ENCODE data around the gene FN3K. TPM values are rescaled to one million over a fixed set of nuclear protein-coding genes. Genes with fewer than 3 reads are reported as not detected.

Gene FN3K
- total RNA-seq, 1 donor = 2.8 TPM

DNA sequence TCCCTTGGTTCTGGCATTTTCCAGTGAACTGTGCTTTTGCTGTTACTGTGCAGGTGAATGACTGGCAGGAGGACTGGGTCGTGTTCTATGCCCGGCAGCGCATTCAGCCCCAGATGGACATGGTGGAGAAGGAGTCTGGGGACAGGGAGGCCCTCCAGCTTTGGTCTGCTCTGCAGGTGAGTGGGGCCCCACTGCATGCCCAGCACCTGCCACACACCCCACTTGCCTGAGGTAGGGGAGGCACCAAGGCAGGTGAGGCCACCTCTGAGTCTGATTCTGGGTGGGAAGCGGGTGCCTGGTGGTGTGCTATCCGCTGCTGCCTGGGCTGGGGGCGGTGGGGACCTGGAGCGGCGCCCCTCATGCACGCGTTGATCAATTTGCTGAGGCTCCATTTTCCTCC lies 9.0 kb upstream of the FN3K start:
- DNase-seq (ENCODE audit: low read depth) = no peak
- no peak overlapping the region for H3K4me3 ChIP-seq (ENCODE audit: low read depth, low read length)
- TF ChIP-seq, protein P1, sequence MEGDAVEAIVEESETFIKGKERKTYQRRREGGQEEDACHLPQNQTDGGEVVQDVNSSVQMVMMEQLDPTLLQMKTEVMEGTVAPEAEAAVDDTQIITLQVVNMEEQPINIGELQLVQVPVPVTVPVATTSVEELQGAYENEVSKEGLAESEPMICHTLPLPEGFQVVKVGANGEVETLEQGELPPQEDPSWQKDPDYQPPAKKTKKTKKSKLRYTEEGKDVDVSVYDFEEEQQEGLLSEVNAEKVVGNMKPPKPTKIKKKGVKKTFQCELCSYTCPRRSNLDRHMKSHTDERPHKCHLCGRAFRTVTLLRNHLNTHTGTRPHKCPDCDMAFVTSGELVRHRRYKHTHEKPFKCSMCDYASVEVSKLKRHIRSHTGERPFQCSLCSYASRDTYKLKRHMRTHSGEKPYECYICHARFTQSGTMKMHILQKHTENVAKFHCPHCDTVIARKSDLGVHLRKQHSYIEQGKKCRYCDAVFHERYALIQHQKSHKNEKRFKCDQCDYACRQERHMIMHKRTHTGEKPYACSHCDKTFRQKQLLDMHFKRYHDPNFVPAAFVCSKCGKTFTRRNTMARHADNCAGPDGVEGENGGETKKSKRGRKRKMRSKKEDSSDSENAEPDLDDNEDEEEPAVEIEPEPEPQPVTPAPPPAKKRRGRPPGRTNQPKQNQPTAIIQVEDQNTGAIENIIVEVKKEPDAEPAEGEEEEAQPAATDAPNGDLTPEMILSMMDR (IDR thresholded peaks at IDR 0.05; ENCODE audit: insufficient read depth, low read length) = no peak

DNA sequence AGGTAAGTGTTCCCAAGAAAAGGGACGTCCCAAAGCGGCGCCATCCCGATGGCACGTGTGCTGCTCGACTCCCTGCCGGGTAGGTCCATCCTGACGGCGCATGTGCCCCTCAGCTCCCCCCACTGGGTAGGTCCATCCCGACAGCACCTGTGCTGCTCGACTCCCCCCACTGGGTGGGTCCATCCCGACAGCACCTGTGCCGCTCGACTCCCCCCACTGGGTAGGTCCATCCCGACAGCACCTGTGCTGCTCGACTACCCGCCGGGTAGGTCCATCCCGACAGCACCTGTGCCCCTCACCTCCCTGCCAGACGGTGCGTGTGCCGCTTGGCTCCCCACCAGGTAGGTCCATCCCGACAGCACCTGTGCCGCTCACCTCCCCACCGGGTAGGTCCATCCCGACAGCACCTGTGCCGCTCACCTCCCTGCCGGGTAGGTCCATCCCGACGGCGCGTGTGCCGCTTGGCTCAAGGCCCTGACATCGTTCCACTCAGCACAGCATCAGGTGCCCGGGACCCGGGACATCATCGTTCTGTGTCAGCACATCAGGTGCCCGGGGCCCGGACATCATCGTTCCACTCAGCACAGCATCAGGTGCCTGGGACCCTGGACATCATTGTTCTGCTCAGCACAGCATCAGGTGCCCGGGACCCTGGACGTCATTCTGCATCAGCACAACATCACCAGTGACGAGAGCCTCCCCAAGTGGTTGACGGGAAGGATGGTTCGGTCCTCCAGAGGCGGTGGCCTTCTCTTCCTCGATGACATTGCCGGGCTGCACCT lies 5.7 kb upstream of the FN3K start:
- no peak overlapping the region for H3K4me3 ChIP-seq (ENCODE audit: low read depth, low read length)
- TF ChIP-seq, protein P1 (IDR thresholded peaks at IDR 0.05; ENCODE audit: insufficient read depth, low read length) = no peak
- DNase-seq (ENCODE audit: low read depth) = no peak

DNA sequence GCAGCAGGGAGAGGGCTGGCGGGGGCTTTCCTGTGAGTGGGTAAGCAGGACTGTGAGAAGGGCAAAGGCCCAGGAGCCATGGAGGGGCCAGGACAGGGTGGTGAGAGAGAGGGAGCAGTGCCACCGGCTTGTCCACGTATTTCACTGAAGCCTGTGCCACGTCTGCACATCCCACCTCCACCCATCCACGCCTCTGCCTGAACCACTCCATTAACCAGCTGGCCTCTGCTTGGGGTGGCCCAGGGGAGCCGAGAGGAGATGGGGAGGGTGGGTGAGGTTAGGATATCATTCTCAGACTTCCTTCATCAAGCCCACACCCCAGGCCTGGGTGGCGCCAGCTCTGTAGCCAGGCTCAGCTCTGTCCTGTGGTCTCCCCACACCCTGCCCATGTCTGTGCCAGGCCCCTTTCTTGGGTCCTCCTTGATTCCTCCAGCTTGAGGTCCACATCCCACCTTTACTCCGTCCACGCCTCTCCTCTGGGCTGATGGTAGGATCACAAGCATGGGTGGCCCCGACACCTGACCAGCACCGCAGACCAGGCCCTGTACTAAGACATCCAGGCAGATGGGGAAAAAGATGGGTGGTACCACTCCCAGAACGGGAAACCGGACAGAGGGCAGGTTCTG lies 3.2 kb upstream of the FN3K start:
- TF ChIP-seq, protein P1 (IDR thresholded peaks at IDR 0.05; ENCODE audit: insufficient read depth, low read length) = no peak
- DNase-seq (ENCODE audit: low read depth) = no peak
- no peak overlapping the region for H3K4me3 ChIP-seq (ENCODE audit: low read depth, low read length)

DNA sequence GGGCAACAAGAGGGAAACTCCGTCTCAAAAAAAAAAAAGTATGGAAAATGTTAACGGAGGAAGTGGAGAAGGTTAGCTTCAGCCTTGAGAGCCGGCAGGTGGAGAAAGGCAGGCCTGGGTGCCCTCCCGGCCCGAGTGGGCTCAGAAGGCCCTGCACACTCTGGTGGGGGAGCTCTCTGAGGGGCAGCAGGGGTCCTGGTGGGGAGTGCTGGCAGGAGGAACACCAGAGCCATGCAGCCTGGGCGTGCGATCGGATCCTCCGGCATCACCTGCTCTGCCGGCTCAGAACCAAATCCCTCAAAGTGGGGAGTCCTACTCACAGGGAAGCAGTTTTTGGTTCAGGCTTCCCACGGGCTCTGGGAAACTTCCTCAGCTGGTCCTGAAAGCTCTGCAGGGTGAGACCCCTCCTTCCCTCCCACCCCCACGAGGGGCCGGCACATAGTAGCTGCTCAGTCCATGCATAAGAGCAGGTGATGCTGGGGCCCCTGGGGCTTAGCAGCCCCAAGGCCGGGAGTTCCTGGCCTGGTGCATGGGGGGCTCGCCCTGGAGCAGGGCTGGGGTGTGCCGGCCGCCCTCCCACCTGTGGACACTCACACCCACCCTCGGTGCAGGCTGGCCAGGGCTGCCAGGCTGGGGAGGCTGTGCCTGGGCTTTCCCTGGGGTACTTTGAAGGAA lies 1.2 kb downstream of the FN3K start:
- H3K4me3 ChIP-seq (ENCODE audit: low read depth, low read length) = no peak overlapping the region
- DNase-seq (ENCODE audit: low read depth) = no peak
- TF ChIP-seq, protein P1 (IDR thresholded peaks at IDR 0.05; ENCODE audit: insufficient read depth, low read length) = no peak

DNA sequence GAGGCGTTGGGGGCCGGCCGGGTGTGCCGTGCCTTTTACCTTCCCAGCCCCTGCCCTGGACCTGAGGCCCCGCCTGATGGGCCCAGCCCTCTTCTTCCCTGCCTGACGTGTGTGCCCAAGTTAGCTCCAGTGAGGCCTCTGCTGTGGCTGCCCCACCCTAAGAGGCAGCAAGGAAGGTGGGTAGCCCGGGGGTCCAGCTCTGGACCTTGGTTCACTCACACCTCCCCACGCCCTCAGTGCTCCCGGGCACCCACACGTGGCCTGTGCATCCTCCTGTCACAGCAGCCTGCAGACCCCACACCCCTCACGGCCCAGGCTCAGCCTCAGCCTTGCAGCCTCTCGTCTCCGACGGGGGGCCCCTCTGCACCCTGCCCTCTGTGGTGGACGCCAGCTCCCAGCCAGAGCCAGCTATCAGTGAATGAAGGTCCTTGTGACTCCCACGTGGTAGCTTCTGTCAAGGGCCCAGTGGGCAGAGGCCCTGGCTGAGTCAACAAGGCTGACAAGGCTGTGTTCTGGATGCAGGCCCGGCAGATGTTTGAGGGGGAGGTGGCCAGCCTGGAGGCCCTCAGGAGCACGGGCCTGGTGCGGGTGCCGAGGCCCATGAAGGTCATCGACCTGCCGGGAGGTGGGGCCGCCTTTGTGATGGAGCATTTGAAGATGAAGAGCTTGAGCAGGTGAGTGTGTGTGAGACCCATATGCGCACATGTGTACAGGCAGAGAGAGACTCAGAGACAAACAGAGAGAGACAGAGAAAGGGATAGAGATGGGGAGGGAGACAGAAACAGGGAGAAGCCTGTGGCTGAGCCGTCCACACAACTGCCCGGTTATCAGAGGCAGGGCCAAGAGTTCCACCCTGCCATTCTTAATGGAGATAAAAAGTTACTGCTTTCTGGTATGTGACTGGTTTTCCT lies 2.8 kb downstream of the FN3K start:
- no peak for DNase-seq (ENCODE audit: low read depth)
- TF ChIP-seq, protein P1 (IDR thresholded peaks at IDR 0.05; ENCODE audit: insufficient read depth, low read length) = no peak

More for the DNA sequence above, 2.8 kb downstream of the FN3K start:
- H3K4me3 ChIP-seq (ENCODE audit: low read depth, low read length) = no peak overlapping the region

All from fibroblast of the aortic adventitia (primary cell).